Dedifferentiated amniotic fluid mesenchymal stem cell (primary cell): Measurements from ENCODE around the gene TNP2.

Source experiments
- DNase-seq: peaks from one replicate; pipeline ENCODE4 v3.0.0-alpha.2; 2016; ENCODE audit errors: extremely low spot score

The TNP2 gene

GRCh38 chr16:11268921-11269375, at the start of gene TNP2:
TNP2 (minus strand) TSS chr16:11269325; CDS start chr16:11269262, 63 bp downstream.
- DNase-seq: no peak

- no peak for DNase-seq
Observed at GRCh38 chr16:11318817-11319216, 49.7 kb upstream of the TNP2 start.

- no peak for DNase-seq
Observed at GRCh38 chr16:11316331-11317015, 47.3 kb upstream of the TNP2 start.

DNA sequence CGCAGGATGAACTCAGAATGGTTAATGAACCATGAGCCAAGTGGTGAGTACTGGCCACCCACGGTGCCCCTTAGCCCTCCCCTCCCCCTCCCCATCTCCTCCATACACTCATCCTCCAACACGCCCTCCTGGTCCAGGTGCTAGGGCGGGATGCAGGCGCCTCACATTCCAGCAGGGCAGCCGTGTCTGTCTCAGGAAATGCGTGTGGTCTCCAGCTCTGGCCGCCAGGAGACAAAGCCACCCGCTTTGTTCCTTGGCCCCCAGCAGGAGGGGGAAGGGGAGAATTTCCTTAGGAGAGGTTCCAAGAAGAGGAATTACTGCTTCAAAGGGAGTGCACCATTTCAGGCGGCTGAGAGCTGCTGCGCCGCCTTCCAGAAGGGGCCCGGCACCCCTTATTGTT, 46.4 kb upstream of the TNP2 start:
- DNase-seq: no peak

GRCh38 chr16:11314309-11314894, 45.3 kb upstream of the TNP2 start:
- DNase-seq: no peak

- no peak for DNase-seq
Observed at GRCh38 chr16:11313493-11314308, 44.6 kb upstream of the TNP2 start.

- DNase-seq: peak; percentile 60
Observed at GRCh38 chr16:11312718-11313492, 43.8 kb upstream of the TNP2 start.

DNA sequence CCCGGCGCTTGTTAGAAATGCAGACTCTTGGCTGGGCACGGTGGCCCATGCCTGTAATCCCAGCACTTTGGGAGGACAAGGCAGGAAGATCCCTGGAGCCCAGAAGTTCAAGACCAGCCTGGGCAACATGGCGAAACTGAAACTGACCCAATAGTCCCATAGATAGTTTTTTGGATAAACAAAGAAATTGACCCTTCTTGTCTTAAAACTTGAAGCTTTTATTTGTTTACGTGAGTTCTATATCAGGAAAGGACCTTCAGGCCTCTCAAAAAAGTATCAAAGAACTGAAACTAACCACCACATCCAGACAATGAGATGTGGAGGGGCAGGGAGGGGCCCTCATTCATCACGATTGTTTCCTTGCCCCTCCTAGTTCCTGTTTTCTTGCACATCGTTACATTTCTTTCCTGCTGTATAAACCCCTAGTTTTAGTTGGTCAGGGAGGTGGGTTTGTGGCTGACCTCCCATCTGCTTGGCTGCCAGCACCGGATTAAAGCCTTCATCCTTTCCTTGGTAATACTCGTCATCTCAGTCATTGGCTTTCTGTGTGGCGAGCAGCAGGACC, 42.0 kb upstream of the TNP2 start:
- DNase-seq: no peak

GRCh38 chr16:11310634-11310977, 41.5 kb upstream of the TNP2 start:
- no peak for DNase-seq

DNA sequence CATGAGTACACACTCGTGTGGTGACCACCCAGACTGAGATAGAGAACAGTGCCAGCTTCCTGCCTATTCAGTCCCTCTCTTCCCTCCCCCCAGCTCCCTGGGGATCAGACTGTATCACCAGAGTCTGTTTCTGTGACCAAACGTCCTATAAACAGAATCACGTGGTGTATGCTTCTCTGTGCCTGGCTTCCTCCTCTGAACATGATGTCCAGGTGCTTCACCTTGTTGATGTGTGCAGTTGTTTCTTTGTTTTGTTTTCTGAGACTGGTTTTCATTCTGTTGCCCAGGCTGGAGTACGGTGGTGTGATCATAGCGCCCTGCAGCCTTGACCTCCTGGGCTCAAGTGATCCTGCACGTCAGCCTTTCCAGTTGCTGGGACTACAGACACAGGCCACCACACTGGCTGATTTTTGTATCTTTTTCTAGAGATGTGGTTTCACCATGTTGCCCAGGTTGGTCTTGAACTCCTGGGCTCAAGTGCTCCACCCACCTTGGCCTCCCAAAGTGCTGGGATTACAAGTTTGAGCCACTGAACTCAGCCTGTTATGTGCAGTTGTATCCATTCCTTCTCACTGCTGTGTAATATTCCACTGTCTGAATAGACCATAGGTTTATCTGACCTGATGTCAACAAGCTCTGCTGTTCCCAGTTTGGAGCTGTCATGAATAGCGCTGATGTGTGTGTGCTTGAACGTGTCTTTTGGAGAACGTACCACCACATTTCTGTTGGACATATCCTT, 40.9 kb upstream of the TNP2 start:
- no peak for DNase-seq

DNA sequence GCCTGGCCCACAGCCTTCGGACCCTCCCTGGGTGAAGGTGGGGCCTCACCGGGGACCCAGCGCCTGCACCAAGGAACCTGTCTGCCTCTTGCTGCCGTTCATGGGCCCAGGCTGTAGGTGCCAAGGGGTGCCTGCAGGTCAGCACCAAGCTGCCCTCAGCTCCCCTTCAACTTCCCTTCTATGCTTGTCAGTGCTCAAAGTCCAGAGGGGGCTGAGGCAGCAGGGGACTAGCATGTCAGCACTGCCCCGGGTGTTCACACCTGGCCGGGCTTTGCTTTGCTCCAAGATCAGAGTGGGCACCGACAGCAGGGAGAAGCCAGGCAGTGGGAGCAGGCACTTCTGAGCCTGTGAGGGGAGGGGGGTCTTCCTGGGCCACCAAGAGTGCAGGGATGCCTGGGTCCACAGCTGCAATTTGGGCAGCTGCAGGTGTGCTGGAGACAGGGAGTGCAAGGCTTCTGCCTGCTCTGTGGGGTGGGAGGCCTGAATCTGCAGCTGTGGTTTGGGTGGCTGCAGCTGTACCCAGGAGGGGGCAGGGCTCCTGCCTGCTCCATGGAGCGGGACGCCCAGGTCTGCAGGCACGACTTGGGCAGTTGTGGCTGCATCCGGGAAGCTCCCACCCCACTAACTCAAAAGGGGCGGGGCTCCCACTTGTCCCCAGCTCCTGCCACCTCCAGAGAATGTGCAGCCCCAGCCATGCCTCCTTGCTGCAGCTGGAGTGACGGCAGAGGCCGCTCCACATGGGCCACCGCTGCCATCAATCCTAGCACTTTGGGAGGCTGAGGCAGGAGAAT, 39.6 kb upstream of the TNP2 start:
- DNase-seq: no peak

DNA sequence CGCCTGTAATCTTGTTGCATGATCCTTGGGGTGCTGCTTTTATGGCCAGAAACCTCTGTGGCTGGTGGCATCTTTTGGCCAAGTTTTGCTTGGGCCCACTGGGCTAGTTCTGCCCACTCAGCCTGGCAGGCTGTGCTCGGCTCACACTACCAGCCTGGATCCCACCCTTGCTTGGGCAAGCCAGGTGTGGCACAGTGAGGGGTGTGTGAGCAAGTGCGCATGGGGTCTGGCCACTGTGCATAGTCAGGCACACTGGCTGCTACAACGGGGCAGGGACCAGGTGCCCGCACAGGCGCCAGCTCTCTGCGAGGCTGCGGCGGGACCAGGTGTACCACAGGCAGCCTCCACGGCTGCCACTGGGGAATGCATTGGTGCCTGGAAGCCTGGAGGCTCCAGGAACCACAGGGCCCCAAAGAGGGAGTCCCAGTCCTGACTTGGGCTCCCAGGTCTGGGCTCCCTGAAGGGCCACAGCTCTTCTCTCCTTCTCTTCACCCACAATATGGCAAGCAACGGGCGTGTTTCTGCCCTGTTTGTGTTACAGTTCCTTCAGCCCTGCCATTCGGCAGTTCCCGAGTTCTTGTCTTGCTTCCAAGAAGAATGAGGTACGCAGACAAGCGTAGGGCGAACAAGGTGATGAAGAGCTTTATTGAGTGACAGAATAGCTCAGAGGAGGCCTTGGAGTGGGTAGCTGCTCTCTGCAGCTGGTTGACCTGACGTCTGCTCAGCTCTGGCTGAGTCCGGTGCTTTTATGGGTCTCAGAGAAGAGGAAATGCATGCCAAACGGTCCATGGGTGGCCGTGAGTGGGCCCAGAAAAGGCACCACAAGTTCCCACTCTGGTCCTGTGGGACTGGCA, 38.7 kb upstream of the TNP2 start:
- no peak for DNase-seq

DNA sequence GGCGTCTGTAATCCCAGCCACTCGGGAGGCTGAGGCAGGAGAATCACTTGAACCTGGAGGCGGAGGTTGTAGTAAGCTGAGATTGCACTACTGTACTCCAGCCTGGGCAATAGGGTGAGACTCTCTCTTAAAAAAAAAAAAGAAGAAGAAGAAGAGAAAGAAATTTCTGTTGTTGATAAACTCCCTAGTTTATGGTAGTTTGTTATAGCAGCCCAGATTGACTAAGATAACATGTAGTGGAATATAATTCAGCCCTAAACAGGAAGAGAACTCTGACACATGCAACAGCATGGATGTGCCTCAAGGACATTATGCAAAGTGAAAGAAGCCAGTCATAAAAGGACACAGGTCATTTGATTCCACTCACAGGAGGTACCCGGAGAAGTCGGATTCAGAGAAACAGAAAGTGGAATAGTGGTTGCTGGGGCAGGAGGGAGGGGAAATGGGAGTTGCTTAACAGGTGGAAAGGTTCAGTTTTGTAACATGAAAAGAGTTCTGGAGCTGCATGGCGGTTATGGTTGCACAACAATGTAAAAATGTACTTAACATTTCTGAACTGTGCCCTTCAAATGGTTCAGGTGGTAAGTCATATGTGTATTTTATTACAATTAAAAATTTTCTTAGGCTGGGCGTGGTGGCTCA, 38.0 kb upstream of the TNP2 start:
- DNase-seq: no peak

DNA sequence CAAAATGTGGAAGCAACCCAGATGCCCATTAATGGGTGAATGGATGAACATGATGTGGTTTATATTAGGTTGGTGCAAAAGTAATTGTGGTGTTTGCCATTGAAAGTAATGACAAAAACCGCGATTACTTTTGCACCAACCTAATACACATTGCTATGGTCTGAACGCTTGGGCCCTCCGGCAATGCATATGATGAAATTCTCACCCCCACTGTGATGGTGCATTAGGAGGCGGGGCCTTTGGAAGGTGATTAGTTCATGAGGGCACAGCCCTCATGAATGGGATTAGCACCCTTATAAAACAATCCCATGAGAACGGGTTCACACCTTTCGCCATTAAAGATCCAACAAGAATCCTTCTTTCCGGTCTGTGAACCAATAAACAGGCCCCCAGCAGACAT, 37.3 kb upstream of the TNP2 start:
- no peak for DNase-seq

DNA sequence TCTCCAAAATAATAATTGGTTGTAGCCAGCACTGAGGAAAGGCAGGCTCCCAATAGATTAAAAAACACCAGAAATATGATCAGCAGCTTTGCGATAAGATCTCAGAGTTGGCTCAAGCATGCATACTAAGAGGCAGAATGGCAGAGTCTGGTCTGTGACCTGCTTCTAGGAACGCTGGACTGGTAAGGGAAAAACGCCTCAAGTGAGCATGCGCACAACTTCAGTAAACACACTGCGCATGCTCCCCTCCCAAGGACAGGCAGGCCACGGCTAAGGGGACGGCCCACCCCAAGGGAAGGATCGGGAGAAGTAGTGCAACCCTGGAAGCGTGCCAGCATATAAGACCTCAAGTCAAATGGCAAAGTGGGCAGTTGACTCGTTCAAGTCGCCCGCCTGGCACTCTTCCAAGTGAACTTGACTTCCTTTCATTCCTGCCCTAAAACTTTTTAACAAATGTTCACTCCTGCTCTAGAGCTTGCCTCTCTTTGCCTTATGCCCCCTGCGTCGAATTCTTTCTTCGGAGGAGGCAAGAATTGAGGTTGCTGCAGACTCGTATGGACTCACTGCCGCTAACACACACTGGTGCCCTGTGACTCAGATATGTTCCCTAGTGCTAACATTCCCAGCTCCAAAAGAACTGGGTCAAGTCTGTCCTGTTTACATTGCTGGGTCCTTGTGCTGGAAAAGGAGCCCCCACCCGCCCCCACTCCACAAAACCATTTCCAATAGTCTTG, 34.4 kb upstream of the TNP2 start:
- DNase-seq: no peak

DNA sequence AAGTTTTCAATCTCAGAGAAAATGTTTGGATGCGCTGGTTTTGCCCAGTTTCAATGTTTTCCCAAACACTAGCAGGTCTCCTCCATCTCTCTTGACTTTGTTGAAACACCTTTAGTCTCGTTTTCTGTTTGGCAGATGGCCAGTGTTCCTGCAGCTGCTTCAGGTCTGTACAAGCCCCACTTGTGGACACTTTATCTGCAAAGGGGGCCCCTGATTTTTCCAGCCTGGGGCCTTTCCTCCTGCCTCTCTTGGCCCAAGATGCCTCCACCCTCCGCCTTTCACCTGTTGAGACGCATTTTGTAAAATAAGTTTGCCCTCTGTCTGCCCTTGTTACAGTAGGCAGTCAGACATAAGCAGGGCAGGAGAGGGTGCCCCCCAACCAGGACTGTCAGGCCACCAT, 33.9 kb upstream of the TNP2 start:
- no peak for DNase-seq

DNA sequence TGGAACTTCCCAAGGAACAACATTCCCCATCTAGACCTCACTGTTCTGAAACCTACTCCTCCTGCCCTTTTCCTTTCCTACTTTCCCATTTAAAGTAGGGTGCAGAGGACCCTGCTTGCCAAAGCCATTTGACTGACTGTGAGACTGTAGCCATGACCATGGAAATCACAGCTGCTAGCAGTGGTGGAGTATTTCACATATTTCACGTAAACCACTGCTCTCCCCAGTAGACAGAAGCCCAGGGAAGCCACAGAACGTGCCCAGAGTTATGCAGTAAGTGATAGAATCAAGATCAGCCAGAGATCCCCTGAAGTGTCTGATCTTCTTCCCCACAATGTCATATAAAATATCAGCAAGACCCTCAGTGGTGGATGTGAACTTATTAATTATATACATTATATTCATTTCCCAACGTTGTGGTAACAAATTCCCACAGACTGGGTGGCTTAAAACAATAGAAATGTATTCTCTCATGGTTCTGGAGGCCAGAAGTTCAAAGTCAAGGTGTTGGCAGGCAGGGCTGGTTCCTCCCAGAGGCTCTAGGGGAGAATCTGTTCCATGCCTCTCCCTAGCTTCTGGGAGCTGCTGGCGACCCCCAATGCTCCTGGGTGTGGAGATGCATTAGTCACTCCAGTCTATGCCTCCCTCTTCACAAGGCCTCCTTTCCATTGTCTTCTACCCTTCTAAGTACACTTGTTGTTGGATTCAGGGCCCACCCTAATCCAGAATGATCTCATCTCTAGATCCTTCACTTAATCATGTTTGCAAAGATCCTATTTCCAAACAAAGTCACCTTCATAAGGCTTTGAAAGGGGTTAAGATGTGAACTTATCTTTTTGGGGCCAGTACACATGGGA, 32.7 kb upstream of the TNP2 start:
- DNase-seq: no peak
